ENCODE data around the gene GALNT13. TPM values are rescaled to one million over a fixed set of nuclear protein-coding genes. Genes with fewer than 3 reads are reported as not detected.

GALNT13 gene
- total RNA-seq, 2 experiments from 2014 or later = not detected

DNA sequence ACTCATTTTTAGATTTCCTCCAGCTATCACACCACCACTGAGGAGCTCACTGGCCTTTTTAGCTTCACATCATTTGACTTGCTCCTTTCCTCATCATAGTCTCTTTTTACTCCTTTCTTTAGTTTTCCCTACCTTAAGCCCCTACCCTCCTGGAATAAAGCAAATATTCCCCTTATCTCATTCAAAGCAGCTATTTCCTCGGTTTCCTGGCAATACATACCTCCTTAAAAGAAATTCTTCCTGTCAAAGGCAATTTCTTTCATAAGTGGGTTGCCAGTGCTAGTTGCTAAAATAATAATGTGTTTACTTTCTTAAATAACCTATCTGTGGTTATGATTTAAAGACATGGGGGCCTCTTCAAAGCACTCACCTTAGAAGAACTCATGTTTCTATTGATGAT, 359.3 kb downstream of the GALNT13 start:
- Histone ChIP-seq H3K27me3 (ENCODE audit: control insufficient read depth in 1 of 2, insufficient read depth in 2 of 2, low read length in 2 of 2) (no peaks in the 10 kb centered on the region), H3K9me3 (ENCODE audit: control insufficient read depth in 1 of 2, insufficient read depth in 1 of 2, low read length in 2 of 2) (no peaks in the 10 kb centered on the region), H3K4me3 (ENCODE audit: low read length) (no peak overlapping the region), H3K27ac (ENCODE audit: low read depth in 1 of 2, low read length in 2 of 2) (no peak overlapping the region), H3K36me3 (ENCODE audit: insufficient read depth, low read length) (no peaks in the 10 kb centered on the region), H3K4me1 (ENCODE audit: insufficient read depth, low read length) (no peaks in the 10 kb centered on the region)
- TF ChIP-seq, protein P1, sequence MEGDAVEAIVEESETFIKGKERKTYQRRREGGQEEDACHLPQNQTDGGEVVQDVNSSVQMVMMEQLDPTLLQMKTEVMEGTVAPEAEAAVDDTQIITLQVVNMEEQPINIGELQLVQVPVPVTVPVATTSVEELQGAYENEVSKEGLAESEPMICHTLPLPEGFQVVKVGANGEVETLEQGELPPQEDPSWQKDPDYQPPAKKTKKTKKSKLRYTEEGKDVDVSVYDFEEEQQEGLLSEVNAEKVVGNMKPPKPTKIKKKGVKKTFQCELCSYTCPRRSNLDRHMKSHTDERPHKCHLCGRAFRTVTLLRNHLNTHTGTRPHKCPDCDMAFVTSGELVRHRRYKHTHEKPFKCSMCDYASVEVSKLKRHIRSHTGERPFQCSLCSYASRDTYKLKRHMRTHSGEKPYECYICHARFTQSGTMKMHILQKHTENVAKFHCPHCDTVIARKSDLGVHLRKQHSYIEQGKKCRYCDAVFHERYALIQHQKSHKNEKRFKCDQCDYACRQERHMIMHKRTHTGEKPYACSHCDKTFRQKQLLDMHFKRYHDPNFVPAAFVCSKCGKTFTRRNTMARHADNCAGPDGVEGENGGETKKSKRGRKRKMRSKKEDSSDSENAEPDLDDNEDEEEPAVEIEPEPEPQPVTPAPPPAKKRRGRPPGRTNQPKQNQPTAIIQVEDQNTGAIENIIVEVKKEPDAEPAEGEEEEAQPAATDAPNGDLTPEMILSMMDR (IDR thresholded peaks at IDR 0.05) = no peak
- Mint-ChIP-seq H3K4me3 (no peak overlapping the region), H3K4me1 (ENCODE audit: low read depth) (no peaks in the 10 kb centered on the region), H3K27me3 (no peaks in the 10 kb centered on the region), H3K36me3 (ENCODE audit: low read depth) (no peaks in the 10 kb centered on the region), H3K27ac (no peak overlapping the region), H3K9me3 (peaks cover 7% of the 10 kb centered on the region)
- POLR2A ChIA-PET = no interaction called here
- intact Hi-C loops (cut with DNase I, micrococcal nuclease) = no loop called here
- no peak for ATAC-seq (ENCODE audit: poor library complexity)
- DNase-seq = no peak
- CTCF ChIA-PET = no interaction called here

DNA sequence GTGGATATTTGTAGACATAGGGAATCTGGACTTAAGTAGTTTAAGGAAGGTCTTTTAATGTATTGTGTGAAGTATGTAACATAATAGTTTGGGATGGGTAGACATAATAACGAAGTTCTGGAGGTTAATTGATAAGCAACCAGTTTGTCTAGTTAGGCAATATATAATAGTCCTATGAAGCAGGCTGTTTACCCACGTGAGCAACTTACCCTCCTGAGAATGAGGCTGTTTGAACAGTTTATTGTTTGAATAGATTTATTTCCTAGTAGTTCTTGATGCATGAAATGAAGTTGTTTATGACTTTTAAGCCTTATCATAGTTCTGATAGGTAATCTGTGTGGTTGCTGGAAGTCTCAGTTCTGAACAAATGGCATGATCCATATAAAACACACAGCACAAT, 361.5 kb downstream of the GALNT13 start:
- TF ChIP-seq, protein P1 (IDR thresholded peaks at IDR 0.05) = no peak
- H3K4me1 Mint-ChIP-seq (ENCODE audit: low read depth) = no peaks in the 10 kb centered on the region
- H3K27me3 ChIP-seq (ENCODE audit: control insufficient read depth in 1 of 2, insufficient read depth in 2 of 2, low read length in 2 of 2) = no peaks in the 10 kb centered on the region
- ChIA-PET CTCF (no interaction called here), POLR2A (no interaction called here)
- H3K4me1 ChIP-seq (ENCODE audit: insufficient read depth, low read length) = no peaks in the 10 kb centered on the region
- no peak overlapping the region for H3K27ac Mint-ChIP-seq
- intact Hi-C loops (cut with DNase I, micrococcal nuclease) = no loop called here
- H3K4me3 Mint-ChIP-seq = no peak overlapping the region
- H3K4me3 ChIP-seq (ENCODE audit: low read length) = no peak overlapping the region
- no peaks in the 10 kb centered on the region for H3K36me3 ChIP-seq (ENCODE audit: insufficient read depth, low read length)
- ATAC-seq (ENCODE audit: poor library complexity) (no peak), DNase-seq (no peak)
- H3K27me3 Mint-ChIP-seq = no peaks in the 10 kb centered on the region
- peaks cover 7% of the 10 kb centered on the region for H3K9me3 Mint-ChIP-seq
- H3K27ac ChIP-seq (ENCODE audit: low read depth in 1 of 2, low read length in 2 of 2) = no peak overlapping the region
- no peaks in the 10 kb centered on the region for H3K36me3 Mint-ChIP-seq (ENCODE audit: low read depth)
- H3K9me3 ChIP-seq (ENCODE audit: control insufficient read depth in 1 of 2, insufficient read depth in 1 of 2, low read length in 2 of 2) = no peaks in the 10 kb centered on the region

DNA sequence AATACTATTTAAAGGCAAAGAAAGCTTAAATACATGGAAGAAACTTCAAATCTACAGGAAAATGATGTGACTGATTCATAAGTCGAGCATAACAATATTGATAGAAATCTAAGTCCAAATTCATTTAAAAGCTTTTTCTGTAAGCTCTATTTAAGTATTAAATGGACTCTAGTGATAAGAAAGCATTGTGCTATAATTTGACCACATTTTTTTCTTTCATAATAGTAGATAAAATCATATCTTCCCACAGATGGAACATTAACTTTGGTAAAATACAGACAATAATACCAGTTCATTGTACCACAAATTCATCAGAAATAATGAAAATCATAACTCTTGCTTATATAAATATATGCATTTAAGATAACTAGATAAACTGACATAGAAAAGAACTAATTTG, 366.5 kb downstream of the GALNT13 start:
- Histone ChIP-seq H3K36me3 (ENCODE audit: insufficient read depth, low read length) (no peaks in the 10 kb centered on the region), H3K27me3 (ENCODE audit: control insufficient read depth in 1 of 2, insufficient read depth in 2 of 2, low read length in 2 of 2) (no peaks in the 10 kb centered on the region), H3K27ac (ENCODE audit: low read depth in 1 of 2, low read length in 2 of 2) (no peak overlapping the region), H3K9me3 (ENCODE audit: control insufficient read depth in 1 of 2, insufficient read depth in 1 of 2, low read length in 2 of 2) (peaks cover 0 to 8% of the 10 kb centered on the region in 2 experiments), H3K4me3 (ENCODE audit: low read length) (no peak overlapping the region), H3K4me1 (ENCODE audit: insufficient read depth, low read length) (no peaks in the 10 kb centered on the region)
- CTCF ChIA-PET = no interaction called here
- DNase-seq (no peak), ATAC-seq (ENCODE audit: poor library complexity) (no peak)
- no peak overlapping the region for H3K4me3 Mint-ChIP-seq
- H3K27ac Mint-ChIP-seq = no peak overlapping the region
- TF ChIP-seq, protein P1 (IDR thresholded peaks at IDR 0.05) = no peak
- H3K9me3 Mint-ChIP-seq = no peaks in the 10 kb centered on the region
- H3K36me3 Mint-ChIP-seq (ENCODE audit: low read depth) = no peaks in the 10 kb centered on the region
- POLR2A ChIA-PET = no interaction called here
- intact Hi-C loops (cut with DNase I, micrococcal nuclease) = no loop called here
- H3K27me3 Mint-ChIP-seq = no peaks in the 10 kb centered on the region
- no peaks in the 10 kb centered on the region for H3K4me1 Mint-ChIP-seq (ENCODE audit: low read depth)
